Measurements from ENCODE around the gene TNN.
"Not testable (repeated sequence)": the region's sequence is repeated elsewhere in the genome, so short reads cannot be mapped to it uniquely, and the experiment has no call there.

TNN gene

GRCh38 chr1:175097361-175097760, 29.7 kb downstream of the TNN start:
- no peak for DNase-seq (ENCODE audit: low spot score)
- no peak for TF ChIP-seq CTCF (IDR thresholded peaks at IDR 0.05; ENCODE audit: borderline replicate concordance, control extremely low read depth, extremely low read depth, insufficient read depth, missing control alignments)
- in situ Hi-C loops (cut with MboI; ENCODE audit: low sequenced_read_pairs, unreplicated experiment): no loop called here

GRCh38 chr1:175099916-175100315, 32.3 kb downstream of the TNN start:
- in situ Hi-C loops (cut with MboI; ENCODE audit: low sequenced_read_pairs, unreplicated experiment): no loop called here
- no peak for TF ChIP-seq CTCF (IDR thresholded peaks at IDR 0.05; ENCODE audit: borderline replicate concordance, control extremely low read depth, extremely low read depth, insufficient read depth, missing control alignments)
- no peak for DNase-seq (ENCODE audit: low spot score)

- in situ Hi-C loops (cut with MboI; ENCODE audit: low sequenced_read_pairs, unreplicated experiment); DNase-seq (ENCODE audit: low spot score): not testable (repeated sequence)
Measured at GRCh38 chr1:175102166-175102565, 34.5 kb downstream of the TNN start.

DNA sequence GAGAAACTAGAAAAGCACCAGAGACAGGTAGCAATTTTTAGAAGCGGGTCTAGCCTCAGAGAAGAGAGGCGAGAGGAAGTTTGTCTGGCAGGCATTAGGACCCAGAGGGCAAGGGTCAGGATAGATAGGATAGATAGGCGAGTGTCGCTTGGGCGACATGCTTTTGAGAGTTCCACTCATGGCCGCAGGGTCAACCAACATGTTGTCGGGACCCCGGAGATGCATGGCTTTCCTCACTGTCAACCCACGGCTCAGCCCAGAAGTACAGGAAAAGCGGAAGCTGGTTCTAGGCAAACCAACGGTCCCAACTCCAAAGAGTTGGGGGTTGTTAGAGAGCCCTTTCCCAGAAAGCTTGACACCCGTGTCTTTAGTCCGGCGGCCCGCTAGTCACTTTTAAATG, 38.9 kb downstream of the TNN start:
- DNase-seq (ENCODE audit: low spot score); in situ Hi-C loops (cut with MboI; ENCODE audit: low sequenced_read_pairs, unreplicated experiment): not testable (repeated sequence)

- DNase-seq (ENCODE audit: low spot score); in situ Hi-C loops (cut with MboI; ENCODE audit: low sequenced_read_pairs, unreplicated experiment): not testable (repeated sequence)
Measured at GRCh38 chr1:175108331-175108820, 40.7 kb downstream of the TNN start.

- TF ChIP-seq CTCF (IDR thresholded peaks at IDR 0.05; ENCODE audit: borderline replicate concordance, control extremely low read depth, extremely low read depth, insufficient read depth, missing control alignments): no peak
- in situ Hi-C loops (cut with MboI; ENCODE audit: low sequenced_read_pairs, unreplicated experiment): loop anchor here (5.0 kb wide), 1 partner anchor 83 kb away; no protein-coding TSS in a partner anchor
- no peak for DNase-seq (ENCODE audit: low spot score)
Measured at GRCh38 chr1:175114996-175115395, 47.4 kb downstream of the TNN start.

- no peak for DNase-seq (ENCODE audit: low spot score)
- in situ Hi-C loops (cut with MboI; ENCODE audit: low sequenced_read_pairs, unreplicated experiment): no loop called here
- no peak for TF ChIP-seq CTCF (IDR thresholded peaks at IDR 0.05; ENCODE audit: borderline replicate concordance, control extremely low read depth, extremely low read depth, insufficient read depth, missing control alignments)
Measured at GRCh38 chr1:175116210-175116798, 48.7 kb downstream of the TNN start.

- DNase-seq (ENCODE audit: low spot score): no peak
- no peak for TF ChIP-seq CTCF (IDR thresholded peaks at IDR 0.05; ENCODE audit: borderline replicate concordance, control extremely low read depth, extremely low read depth, insufficient read depth, missing control alignments)
- in situ Hi-C loops (cut with MboI; ENCODE audit: low sequenced_read_pairs, unreplicated experiment): no loop called here
Measured at GRCh38 chr1:175116903-175117302, 49.3 kb downstream of the TNN start.
